ENCODE data around the gene PKNOX1.
"Not testable (repeated sequence)": the region's sequence is repeated elsewhere in the genome, so short reads cannot be mapped to it uniquely, and the experiment has no call there.

- not testable (repeated sequence) for TF ChIP-seq CTCF (conservative IDR thresholded peaks at IDR 0.05; ENCODE audit: low read length); EZH2phosphoT487 (IDR thresholded peaks at IDR 0.05; ENCODE audit: borderline replicate concordance)
Observed at GRCh38 chr21:42933973-42934372, 40.4 kb upstream of the PKNOX1 start.
